PFSK-1 (cell line): ENCODE measurements around the gene DHRS7.

Experiments
- FOXP2 ChIP-seq: optimal IDR thresholded peaks from 2 replicates; pipeline ENCODE3; 2011; ENCODE audit warnings: borderline replicate concordance, control low read depth, inconsistent platforms; ENCODE audit not compliant: insufficient read depth; ENCODE audit errors: extremely low read length, extremely low read depth
- POLR2AphosphoS5 ChIP-seq: IDR thresholded peaks from 2 replicates; pipeline ENCODE4 v1.6.1; 2012; ENCODE audit warnings: low read depth, mild to moderate bottlenecking, control low read depth, low read length, moderate library complexity
- SIN3A ChIP-seq: IDR thresholded peaks from 2 replicates; pipeline ENCODE4 v1.6.1; 2012; ENCODE audit warnings: mild to moderate bottlenecking, low read length, moderate library complexity, borderline replicate concordance; ENCODE audit not compliant: insufficient read depth
- TAF1 ChIP-seq: IDR thresholded peaks from 2 replicates; pipeline ENCODE4 v1.6.1; 2012; ENCODE audit warnings: low read length, control low read depth, borderline replicate concordance; ENCODE audit not compliant: insufficient read depth
- TF ChIP-seq, protein P1 (sequence below), 2 experiments: IDR thresholded peaks; 2 replicates each; pipeline versions ENCODE4 v1.6.1 to v1.8.0; 2011 to 2012; ENCODE audit warnings: low read depth in 2 of 2, low read length in 2 of 2, control low read depth in 1 of 2, inconsistent platforms in 1 of 2, mild to moderate bottlenecking in 1 of 2, moderate library complexity in 1 of 2; ENCODE audit not compliant: insufficient read depth in 1 of 2

DHRS7 gene

DNA sequence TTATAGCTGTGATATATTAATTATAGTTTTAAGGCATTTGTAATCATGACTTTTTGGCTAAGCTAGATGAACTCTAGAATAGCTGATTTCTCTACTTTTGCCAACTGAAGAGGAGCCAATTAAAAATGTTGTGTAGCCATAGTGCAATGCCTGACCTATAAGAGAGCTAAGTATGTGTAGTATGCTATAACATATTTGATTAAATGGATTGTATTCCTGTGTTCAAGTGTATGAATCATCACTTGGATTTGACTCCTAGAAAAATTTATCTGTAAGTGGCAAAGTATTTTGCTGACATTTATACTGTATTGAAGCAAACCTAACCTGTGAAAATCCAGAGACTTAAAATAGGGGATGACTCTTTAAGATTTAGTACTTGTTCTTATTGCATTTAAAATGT lies 39.3 kb downstream of the DHRS7 start:
- TF ChIP-seq FOXP2 (no peak), SIN3A (no peak), TAF1 (no peak), POLR2AphosphoS5 (no peak)
- TF ChIP-seq, protein P1, sequence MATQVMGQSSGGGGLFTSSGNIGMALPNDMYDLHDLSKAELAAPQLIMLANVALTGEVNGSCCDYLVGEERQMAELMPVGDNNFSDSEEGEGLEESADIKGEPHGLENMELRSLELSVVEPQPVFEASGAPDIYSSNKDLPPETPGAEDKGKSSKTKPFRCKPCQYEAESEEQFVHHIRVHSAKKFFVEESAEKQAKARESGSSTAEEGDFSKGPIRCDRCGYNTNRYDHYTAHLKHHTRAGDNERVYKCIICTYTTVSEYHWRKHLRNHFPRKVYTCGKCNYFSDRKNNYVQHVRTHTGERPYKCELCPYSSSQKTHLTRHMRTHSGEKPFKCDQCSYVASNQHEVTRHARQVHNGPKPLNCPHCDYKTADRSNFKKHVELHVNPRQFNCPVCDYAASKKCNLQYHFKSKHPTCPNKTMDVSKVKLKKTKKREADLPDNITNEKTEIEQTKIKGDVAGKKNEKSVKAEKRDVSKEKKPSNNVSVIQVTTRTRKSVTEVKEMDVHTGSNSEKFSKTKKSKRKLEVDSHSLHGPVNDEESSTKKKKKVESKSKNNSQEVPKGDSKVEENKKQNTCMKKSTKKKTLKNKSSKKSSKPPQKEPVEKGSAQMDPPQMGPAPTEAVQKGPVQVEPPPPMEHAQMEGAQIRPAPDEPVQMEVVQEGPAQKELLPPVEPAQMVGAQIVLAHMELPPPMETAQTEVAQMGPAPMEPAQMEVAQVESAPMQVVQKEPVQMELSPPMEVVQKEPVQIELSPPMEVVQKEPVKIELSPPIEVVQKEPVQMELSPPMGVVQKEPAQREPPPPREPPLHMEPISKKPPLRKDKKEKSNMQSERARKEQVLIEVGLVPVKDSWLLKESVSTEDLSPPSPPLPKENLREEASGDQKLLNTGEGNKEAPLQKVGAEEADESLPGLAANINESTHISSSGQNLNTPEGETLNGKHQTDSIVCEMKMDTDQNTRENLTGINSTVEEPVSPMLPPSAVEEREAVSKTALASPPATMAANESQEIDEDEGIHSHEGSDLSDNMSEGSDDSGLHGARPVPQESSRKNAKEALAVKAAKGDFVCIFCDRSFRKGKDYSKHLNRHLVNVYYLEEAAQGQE (IDR thresholded peaks at IDR 0.05; ENCODE audit: insufficient read depth in 1 of 2, low read depth in 2 of 2, low read length in 2 of 2), result no peak

DNA sequence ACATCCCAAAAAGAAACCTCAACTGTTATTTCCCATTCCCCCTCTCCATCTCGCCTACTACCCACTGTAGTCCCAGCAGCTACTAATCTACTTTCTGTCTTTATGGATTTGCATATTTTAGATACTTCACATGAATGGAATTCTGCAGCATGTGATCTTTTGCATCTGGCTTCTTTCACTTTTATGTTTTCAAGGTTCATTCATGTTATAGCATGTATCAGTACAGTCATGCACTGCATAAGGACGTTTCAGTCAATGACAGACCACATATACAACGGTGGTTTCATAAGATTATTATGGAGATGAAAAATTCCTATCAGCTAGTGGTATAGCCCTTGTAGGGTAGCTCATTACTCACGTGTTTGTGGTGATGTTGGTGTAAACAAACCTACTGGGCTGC lies 49.0 kb downstream of the DHRS7 start:
- no peak for TF ChIP-seq FOXP2

DNA sequence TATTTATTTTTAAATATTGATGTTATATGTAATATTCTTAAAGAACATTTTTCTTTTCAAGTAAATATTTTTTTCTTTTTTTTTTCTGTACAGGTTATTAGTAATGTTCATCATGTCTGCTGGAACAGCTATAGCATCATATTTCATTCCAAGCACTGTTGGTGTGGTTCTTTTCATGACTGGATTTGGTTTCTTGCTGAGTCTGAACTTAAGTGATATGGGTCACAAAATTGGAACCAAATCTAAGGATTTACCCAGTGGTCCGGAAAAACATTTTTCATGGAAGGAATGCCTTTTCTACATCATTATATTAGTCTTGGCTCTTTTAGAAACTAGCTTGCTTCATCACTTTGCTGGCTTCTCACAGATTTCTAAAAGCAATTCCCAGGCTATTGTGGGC lies 50.3 kb downstream of the DHRS7 start:
- TF ChIP-seq, protein P1 (IDR thresholded peaks at IDR 0.05; ENCODE audit: insufficient read depth in 1 of 2, low read depth in 2 of 2, low read length in 2 of 2), result no peak
- TF ChIP-seq POLR2AphosphoS5 (no peak), TAF1 (no peak), SIN3A (no peak), FOXP2 (no peak)

DNA sequence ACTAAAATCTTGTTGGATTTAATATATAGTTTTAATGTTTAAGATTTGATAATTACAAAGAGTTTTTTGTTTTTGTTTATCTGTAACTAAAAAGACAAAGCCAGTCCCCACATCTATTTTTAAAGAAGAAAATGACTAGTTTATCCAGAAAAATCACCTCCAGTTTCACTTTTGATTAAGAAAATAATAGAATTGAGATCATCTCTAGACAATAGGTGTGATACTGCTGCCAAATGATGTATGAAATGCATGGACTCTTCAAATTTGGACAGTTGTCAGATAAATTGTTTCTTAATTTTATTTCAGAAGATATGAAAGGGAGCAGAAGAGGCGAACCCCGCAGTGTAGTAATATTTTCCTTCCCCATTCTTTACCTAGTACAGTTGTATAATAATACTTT lies 53.5 kb downstream of the DHRS7 start:
- TF ChIP-seq FOXP2 (no peak), POLR2AphosphoS5 (no peak), TAF1 (no peak), SIN3A (no peak)
- TF ChIP-seq, protein P1 (IDR thresholded peaks at IDR 0.05; ENCODE audit: insufficient read depth in 1 of 2, low read depth in 2 of 2, low read length in 2 of 2), result no peak

DNA sequence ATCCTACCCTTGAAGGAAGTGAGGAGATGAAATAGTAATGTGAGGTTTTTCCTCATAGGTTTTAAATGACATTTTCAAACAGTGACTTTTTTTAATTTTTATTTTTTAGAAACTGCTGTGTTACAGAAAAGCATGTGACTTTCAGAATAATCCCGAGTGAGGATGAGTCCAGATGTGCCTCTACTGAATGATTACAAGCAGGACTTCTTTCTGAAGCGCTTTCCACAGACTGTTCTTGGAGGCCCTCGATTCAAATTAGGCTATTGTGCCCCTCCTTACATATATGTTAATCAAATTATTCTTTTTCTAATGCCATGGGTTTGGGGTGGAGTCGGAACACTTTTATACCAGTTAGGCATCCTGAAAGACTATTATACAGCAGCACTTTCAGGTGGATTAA lies 57.7 kb downstream of the DHRS7 start:
- TF ChIP-seq FOXP2, result no peak
- TF ChIP-seq, protein P1 (IDR thresholded peaks at IDR 0.05; ENCODE audit: insufficient read depth in 1 of 2, low read depth in 2 of 2, low read length in 2 of 2), result no peak
- TF ChIP-seq SIN3A, result no peak
- TF ChIP-seq POLR2AphosphoS5, result no peak
- no peak for TF ChIP-seq TAF1

DNA sequence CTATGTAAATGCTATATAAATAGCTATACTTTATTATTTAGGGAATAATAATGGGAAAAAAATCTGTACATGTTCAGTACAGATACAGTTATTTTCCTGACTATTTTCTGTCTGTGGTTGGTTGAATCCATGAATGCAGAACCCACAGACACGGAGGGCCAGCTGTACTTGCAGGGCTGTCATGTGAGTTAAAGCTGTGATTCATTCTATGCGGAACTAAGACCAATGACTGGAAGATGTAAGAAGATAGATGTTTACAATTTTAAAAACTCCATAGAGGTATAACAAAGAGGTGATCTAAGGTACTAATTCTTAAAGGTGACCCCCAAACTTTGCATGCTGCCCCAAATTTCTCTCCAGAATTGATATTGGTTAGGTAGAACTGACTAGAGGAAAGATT lies 58.9 kb downstream of the DHRS7 start:
- no peak for TF ChIP-seq FOXP2
- no peak for TF ChIP-seq TAF1
- TF ChIP-seq, protein P1 (IDR thresholded peaks at IDR 0.05; ENCODE audit: insufficient read depth in 1 of 2, low read depth in 2 of 2, low read length in 2 of 2), result no peak
- no peak for TF ChIP-seq POLR2AphosphoS5
- no peak for TF ChIP-seq SIN3A
